PC-3 (cell line): ENCODE results near the gene SUMO4. TPM values are rescaled to one million over a fixed set of nuclear protein-coding genes. Genes with fewer than 3 reads are reported as not detected.

Experiments
- ATAC-seq: fragments of 200-7000 bp; cut with Tn5 transposase; 2 replicates; pipeline ENCODE4 v1.9.1; 2020; ENCODE audit warnings: mild to moderate bottlenecking, moderate library complexity
- BruUV-seq: library from RNA; stranded (reverse); fragments of 400-500 nt; replicated peaks from 2 replicates; lab custom pipeline; 2021; lab: Mats Ljungman, UMichigan
- CTCF ChIA-PET: fragments of 300-600 bp; sonication (Branson Sonifier 250); formaldehyde crosslinking; loops from one replicate; lab custom pipeline; 2022; ENCODE audit warnings: antibody characterized with exemption; lab: Charles Lee
- POLR2A ChIA-PET: fragments of 300-600 bp; sonication (Branson Sonifier 250); formaldehyde crosslinking; loops from one replicate; lab custom pipeline; 2022; ENCODE audit warnings: antibody characterized with exemption; ENCODE audit not compliant: unreplicated experiment; lab: Charles Lee
- DNase-seq: peaks from one replicate; pipeline ENCODE4 v3.0.0-alpha.2; 2015
- H2AFZ ChIP-seq: fragments of 300-600 bp; sonication (generic); 2 replicates; pipeline ENCODE4 v1.6.0; 2016; ENCODE audit warnings: antibody characterized with exemption, low read length
- H3F3A ChIP-seq: fragments of 300-600 bp; sonication (generic); one replicate; pipeline ENCODE4 v1.6.0; 2017; ENCODE audit warnings: antibody characterized with exemption, low read length, control low read depth, mild to moderate bottlenecking; ENCODE audit not compliant: unreplicated experiment
- H3K27ac ChIP-seq: fragments of 300-600 bp; sonication (generic); 2 replicates; pipeline ENCODE4 v1.5.1; 2016; ENCODE audit warnings: mild to moderate bottlenecking, low read length
- H3K27me3 ChIP-seq: fragments of 300-600 bp; sonication (generic); 2 replicates; pipeline ENCODE4 v1.6.1; 2016; ENCODE audit warnings: low read length, mixed read lengths
- H3K36me3 ChIP-seq: fragments of 300-600 bp; sonication (generic); 2 replicates; pipeline ENCODE4 v1.6.1; 2016; ENCODE audit warnings: low read depth, mixed run types, low read length, mixed read lengths
- H3K4me1 ChIP-seq: fragments of 300-600 bp; sonication (generic); 2 replicates; pipeline ENCODE4 v1.5.1; 2016; ENCODE audit warnings: low read length; ENCODE audit not compliant: insufficient read depth
- H3K4me2 ChIP-seq: fragments of 300-600 bp; sonication (generic); 2 replicates; pipeline ENCODE4 v1.6.0; 2016; ENCODE audit warnings: low read length
- H3K4me3 ChIP-seq: fragments of 300-600 bp; sonication (generic); 2 replicates; pipeline ENCODE4 v1.5.1; 2016; ENCODE audit warnings: mild to moderate bottlenecking, low read length, mixed read lengths
- H3K79me2 ChIP-seq: fragments of 300-600 bp; sonication (generic); 2 replicates; pipeline ENCODE4 v1.6.1; 2017; ENCODE audit warnings: low read length, mixed read lengths
- H3K9ac ChIP-seq: fragments of 300-600 bp; sonication (generic); 2 replicates; pipeline ENCODE4 v1.6.0; 2016; ENCODE audit warnings: mild to moderate bottlenecking, low read length
- H3K9me2 ChIP-seq: fragments of 300-600 bp; sonication (generic); replicated peaks from 2 replicates; pipeline ENCODE4 v1.6.1; 2016; ENCODE audit warnings: mixed run types, low read length, mixed read lengths
- H3K9me3 ChIP-seq: fragments of 300-600 bp; sonication (generic); 2 replicates; pipeline ENCODE4 v1.6.1; 2016; ENCODE audit warnings: low read length, mixed read lengths
- H4K20me1 ChIP-seq: fragments of 300-600 bp; sonication (generic); 2 replicates; pipeline ENCODE4 v1.6.1; 2016; ENCODE audit warnings: low read length, mixed read lengths
- CTCF ChIP-seq: fragments of 300-600 bp; sonication (generic); conservative IDR thresholded peaks from 2 replicates; pipeline ENCODE4 v1.5.1; 2017; ENCODE audit warnings: antibody characterized with exemption, low read depth, mild to moderate bottlenecking, low read length
- EZH2 ChIP-seq: fragments of 300-600 bp; sonication (generic); IDR thresholded peaks from one replicate; pipeline ENCODE4 v1.6.1; 2017; ENCODE audit warnings: antibody characterized with exemption, mild to moderate bottlenecking, low read length; ENCODE audit not compliant: unreplicated experiment
- EZH2phosphoT487 ChIP-seq: fragments of 300-600 bp; sonication (generic); IDR thresholded peaks from 2 replicates; pipeline ENCODE4 v1.6.1; 2018; ENCODE audit warnings: mild to moderate bottlenecking, antibody characterized with exemption, low read length, borderline replicate concordance
- intact Hi-C: fragments of 100-400 bp; cut with micrococcal nuclease; formaldehyde crosslinking; loops from 2 replicates; pipeline ENCODE4 v1.9.0; 2023
- total RNA-seq: library from RNA; depleted of rRNA; stranded (reverse); fragments of >200 nt; gene quantifications from 2 replicates; pipeline ENCODE4 v1.2.3, GENCODE V29; 2014

SUMO4 gene
- total RNA-seq, 1 experiment from 2014 or later: 0.69 TPM

GRCh38 chr6:149445573-149445972, 45.5 kb downstream of the SUMO4 start:
- Histone ChIP-seq H3K9me2 (no peaks in the 10 kb centered on the region), H3K27ac (no peak overlapping the region), H3K4me2 (no peak overlapping the region), H3K4me3 (no peak overlapping the region), H2AFZ (no peak overlapping the region), H3F3A (no peaks in the 10 kb centered on the region), H4K20me1 (no peaks in the 10 kb centered on the region), H3K9me3 (no peaks in the 10 kb centered on the region), H3K9ac (no peak overlapping the region), H3K27me3 (no peaks in the 10 kb centered on the region), H3K4me1 (0 out of 2 replicates have a peak, but pooled peaks cover 4% of the 10 kb centered on the region), H3K36me3 (no peaks in the 10 kb centered on the region), H3K79me2 (no peaks in the 10 kb centered on the region)
- ChIA-PET CTCF (no interaction called here), POLR2A (no interaction called here)
- intact Hi-C loops: no loop called here
- no peak for DNase-seq
- no peak for ATAC-seq
- no peak for TF ChIP-seq EZH2phosphoT487
- TF ChIP-seq EZH2: no peak
- TF ChIP-seq CTCF: no peak
- BruUV-seq: no TSS peak

- H4K20me1 ChIP-seq: no peaks in the 10 kb centered on the region
- no peaks in the 10 kb centered on the region for H3K36me3 ChIP-seq
- CTCF ChIA-PET: no interaction called here
- no peak overlapping the region for H3K4me3 ChIP-seq
- no peaks in the 10 kb centered on the region for H3K79me2 ChIP-seq
- no peaks in the 10 kb centered on the region for H3F3A ChIP-seq
- DNase-seq (no peak), ATAC-seq (no peak)
- H3K9me2 ChIP-seq: no peaks in the 10 kb centered on the region
- no peaks in the 10 kb centered on the region for H3K27me3 ChIP-seq
- H3K27ac ChIP-seq: no peak overlapping the region
- H3K4me1 ChIP-seq: no peaks in the 10 kb centered on the region
- POLR2A ChIA-PET: no interaction called here
- no peak overlapping the region for H3K9ac ChIP-seq
- BruUV-seq: no TSS peak
- TF ChIP-seq EZH2phosphoT487 (no peak), EZH2 (no peak)
- intact Hi-C loops: no loop called here
- H2AFZ ChIP-seq: no peak overlapping the region
- no peak overlapping the region for H3K4me2 ChIP-seq
- no peaks in the 10 kb centered on the region for H3K9me3 ChIP-seq
These were observed 46.8 kb downstream of the SUMO4 start for GRCh38 chr6:149446791-149447376.

- DNase-seq (no peak), ATAC-seq (no peak)
- H3K79me2 ChIP-seq: no peaks in the 10 kb centered on the region
- no TSS peak for BruUV-seq
- no peaks in the 10 kb centered on the region for H3F3A ChIP-seq
- H3K4me2 ChIP-seq: no peak overlapping the region
- POLR2A ChIA-PET: interaction anchor here (0.5 kb wide), 1 partner anchor 117 kb away, joined by 6 read pairs; the partner anchor contains the start of gene GINM1
- H3K4me1 ChIP-seq: peaks cover 4% of the 10 kb centered on the region
- TF ChIP-seq EZH2: no peak
- TF ChIP-seq CTCF: no peak
- TF ChIP-seq EZH2phosphoT487: no peak
- intact Hi-C loops: no loop called here
- H4K20me1 ChIP-seq: no peaks in the 10 kb centered on the region
- H3K36me3 ChIP-seq: no peaks in the 10 kb centered on the region
- CTCF ChIA-PET: no interaction called here
- no peak overlapping the region for H2AFZ ChIP-seq
- no peaks in the 10 kb centered on the region for H3K9me2 ChIP-seq
- no peak overlapping the region for H3K27ac ChIP-seq
- no peaks in the 10 kb centered on the region for H3K27me3 ChIP-seq
- H3K9me3 ChIP-seq: no peaks in the 10 kb centered on the region
- no peak overlapping the region for H3K4me3 ChIP-seq
- no peak overlapping the region for H3K9ac ChIP-seq
These were observed 48.9 kb downstream of the SUMO4 start for GRCh38 chr6:149448821-149449453.
